ENCODE data around the gene ZKSCAN5.

DNA sequence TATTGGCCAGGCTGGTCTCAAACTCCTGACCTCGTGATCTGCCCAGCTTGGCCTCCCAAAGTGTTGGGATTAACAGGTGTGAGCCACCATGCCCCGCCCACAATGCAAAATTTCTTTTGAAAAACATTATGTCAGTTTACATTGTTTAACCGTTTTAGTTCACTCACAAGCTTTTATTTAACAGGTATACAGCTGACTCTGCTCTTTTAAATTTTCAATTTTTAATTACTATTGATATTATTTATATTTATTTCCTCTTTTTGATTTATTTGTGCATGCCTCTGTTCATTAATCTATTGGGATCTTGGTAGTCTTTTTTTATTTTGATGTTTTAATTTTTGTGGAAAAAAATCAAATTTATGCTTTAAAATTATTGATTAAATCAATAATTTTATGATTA, 16.9 kb downstream of the ZKSCAN5 start:
- TF ChIP-seq, protein P1, sequence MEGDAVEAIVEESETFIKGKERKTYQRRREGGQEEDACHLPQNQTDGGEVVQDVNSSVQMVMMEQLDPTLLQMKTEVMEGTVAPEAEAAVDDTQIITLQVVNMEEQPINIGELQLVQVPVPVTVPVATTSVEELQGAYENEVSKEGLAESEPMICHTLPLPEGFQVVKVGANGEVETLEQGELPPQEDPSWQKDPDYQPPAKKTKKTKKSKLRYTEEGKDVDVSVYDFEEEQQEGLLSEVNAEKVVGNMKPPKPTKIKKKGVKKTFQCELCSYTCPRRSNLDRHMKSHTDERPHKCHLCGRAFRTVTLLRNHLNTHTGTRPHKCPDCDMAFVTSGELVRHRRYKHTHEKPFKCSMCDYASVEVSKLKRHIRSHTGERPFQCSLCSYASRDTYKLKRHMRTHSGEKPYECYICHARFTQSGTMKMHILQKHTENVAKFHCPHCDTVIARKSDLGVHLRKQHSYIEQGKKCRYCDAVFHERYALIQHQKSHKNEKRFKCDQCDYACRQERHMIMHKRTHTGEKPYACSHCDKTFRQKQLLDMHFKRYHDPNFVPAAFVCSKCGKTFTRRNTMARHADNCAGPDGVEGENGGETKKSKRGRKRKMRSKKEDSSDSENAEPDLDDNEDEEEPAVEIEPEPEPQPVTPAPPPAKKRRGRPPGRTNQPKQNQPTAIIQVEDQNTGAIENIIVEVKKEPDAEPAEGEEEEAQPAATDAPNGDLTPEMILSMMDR (IDR thresholded peaks at IDR 0.05; ENCODE audit: extremely low read depth in 1 of 2, insufficient read depth in 1 of 2, low read depth in 1 of 2, low read length in 2 of 2) = no peak
- no peak for TF ChIP-seq POLR2A (IDR thresholded peaks at IDR 0.05; ENCODE audit: low read depth, low read length)

Data from endothelial cell of umbilical vein (primary cell).